Ovary (tissue), 3 donors: ENCODE measurements around the gene PSMA1.

Source experiments
- EP300 ChIP-seq: sonication (generic); formaldehyde crosslinking; IDR thresholded peaks from one replicate; pipeline ENCODE4 v1.6.1; 2017; ENCODE audit warnings: antibody characterized with exemption
- TF ChIP-seq, protein P1 (sequence below), 3 donors: fragments of 450-650 bp in 2 of 3; fragments of 200-600 bp in 1 of 3; IDR thresholded peaks; one replicate each; pipeline versions ENCODE4 v1.5.1 to v1.8.0; 2016 to 2022; ENCODE audit warnings: antibody characterized with exemption in 3 of 3, mild to moderate bottlenecking in 1 of 3
- donor health status: DM: no; HTN: no; CAD: no.

DNA sequence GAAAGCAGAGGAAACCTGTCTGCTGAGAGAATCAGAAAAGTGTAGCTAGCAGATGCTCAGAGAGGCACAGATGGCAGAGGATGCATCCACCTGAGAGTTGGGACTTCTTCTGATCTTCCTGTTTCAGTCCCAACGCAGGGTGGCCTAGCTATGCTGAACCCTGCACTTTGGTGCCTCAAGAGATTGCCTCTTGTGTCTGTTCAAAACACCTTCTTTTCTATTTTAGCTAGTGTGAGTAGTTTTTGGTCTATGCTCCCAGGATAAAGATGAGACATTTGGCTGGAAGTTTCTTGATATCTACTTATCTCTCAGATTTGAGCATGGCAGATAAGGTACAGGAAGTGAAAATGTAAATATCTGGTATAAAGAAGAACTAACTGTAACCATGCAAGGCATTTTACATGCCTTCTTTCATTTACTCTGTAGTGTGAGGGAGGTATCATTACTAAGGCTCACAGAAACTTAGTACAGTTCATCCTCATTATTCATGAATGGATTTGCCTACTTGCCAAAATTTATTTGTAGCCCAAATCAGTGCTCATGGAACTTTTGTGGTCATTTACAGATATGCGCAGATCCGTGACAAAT, 47.0 kb upstream of the PSMA1 start:
- TF ChIP-seq, protein P1, sequence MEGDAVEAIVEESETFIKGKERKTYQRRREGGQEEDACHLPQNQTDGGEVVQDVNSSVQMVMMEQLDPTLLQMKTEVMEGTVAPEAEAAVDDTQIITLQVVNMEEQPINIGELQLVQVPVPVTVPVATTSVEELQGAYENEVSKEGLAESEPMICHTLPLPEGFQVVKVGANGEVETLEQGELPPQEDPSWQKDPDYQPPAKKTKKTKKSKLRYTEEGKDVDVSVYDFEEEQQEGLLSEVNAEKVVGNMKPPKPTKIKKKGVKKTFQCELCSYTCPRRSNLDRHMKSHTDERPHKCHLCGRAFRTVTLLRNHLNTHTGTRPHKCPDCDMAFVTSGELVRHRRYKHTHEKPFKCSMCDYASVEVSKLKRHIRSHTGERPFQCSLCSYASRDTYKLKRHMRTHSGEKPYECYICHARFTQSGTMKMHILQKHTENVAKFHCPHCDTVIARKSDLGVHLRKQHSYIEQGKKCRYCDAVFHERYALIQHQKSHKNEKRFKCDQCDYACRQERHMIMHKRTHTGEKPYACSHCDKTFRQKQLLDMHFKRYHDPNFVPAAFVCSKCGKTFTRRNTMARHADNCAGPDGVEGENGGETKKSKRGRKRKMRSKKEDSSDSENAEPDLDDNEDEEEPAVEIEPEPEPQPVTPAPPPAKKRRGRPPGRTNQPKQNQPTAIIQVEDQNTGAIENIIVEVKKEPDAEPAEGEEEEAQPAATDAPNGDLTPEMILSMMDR (IDR thresholded peaks at IDR 0.05) = no peak
- TF ChIP-seq EP300 = no peak
